ENCODE results near the gene CCDC184.
A peak's percentile ranks its signal among the peaks of the same experiment; 100 is the strongest.
"Not testable (repeated sequence)": the region's sequence is repeated elsewhere in the genome, so short reads cannot be mapped to it uniquely, and the experiment has no call there.

Gene CCDC184

DNA sequence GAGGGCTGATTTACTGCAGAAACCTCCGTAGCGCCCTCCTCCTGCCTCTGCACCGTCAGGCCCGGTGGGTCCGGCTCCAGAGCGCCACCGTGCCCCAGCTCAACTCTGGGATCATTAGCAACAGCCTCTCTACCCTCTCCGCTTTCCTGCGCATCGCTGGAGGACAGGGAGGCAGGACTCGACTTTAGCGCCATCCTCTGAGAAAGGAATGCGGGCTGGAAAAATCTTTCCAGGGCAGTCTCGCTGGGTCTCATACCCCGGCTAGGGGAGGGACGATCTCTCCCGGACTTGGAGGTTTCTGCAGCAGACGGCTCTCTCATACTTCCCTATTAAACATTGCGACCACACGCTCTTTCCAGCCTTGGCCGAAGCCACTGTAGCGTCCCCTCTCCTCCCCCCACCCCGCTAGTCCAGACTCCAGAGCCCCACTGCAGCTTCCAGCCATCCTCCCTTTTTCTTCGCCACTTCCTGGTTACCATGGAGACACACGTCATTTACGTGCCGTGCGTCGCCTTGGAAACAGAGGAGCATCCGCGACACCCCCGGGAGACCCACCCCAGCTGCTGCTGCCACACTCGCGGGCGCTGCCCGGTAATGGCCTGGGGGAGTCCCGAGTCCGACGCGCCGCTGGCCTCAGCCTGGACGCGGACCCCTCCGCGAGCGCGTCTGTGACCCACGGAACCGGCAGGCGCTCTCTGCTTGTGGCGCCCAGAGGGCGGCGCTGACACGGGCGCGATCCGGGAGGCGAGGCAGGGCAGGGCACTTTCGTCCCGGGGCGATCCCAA, at the start of gene CCDC184:
Gene CCDC184, plus strand, starts transcription at position 554 of the 785 bp plus-strand sequence. CDS start 479 bp downstream, outside the sequence.
- DNase-seq (ENCODE audit: low read depth): peak; percentile 32

DNA sequence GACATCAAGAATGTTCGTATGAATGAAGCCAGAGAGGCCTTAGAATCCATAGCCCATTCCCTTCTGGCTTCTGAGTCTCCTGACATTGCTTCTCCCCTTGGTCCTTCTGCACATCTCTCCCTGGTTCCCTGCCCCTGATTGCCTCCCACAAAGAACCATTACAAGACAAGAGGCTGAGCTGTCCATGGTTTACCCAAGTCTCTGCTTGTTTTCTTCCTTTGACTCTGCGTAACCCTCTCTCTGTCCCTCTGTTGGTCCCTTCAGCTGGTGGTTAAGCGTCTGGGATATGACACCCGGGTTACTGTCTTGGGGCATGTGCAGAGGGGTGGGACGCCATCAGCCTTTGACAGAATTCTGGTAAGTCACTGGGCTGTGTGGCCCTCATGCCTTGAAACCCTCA, 48.4 kb upstream of the CCDC184 start:
- DNase-seq (ENCODE audit: low read depth): no peak

DNA sequence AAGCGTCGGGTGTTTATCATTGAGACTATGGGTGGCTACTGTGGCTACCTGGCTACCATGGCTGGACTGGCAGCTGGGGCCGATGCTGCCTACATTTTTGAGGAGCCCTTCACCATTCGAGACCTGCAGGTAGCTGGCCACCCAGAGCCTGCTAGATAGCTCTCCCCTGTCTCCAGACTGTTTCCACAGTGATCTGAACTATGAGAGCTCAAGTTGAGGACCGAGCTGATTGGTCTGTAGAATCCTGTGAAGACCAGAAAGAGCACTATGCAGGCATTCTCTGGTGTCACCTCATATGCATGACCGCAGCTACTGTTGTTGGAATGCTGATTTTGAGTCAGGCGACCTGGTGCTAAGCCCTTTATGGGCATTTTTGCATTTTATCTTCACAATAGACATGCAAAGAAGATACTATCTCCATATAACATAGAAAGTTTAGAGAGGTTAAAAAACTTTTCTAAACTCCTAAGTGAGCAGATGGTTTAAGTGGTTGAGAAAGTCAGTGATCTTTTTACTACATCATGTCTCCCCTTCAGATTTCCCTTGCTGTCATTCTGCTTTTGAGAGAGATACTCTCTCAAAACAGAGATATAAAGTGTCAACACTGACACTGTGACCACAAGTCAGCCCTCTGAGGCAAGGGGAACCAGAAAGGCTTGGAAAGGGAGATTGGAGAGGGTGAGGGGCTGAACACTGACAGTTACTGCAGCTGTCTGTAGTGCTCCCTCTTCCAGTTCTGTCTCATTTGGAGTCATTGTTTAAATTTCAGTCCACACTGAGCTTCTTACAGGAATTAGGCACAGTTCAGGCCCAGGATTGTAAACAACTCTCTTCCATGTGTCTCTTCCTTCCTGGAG, 40.4 kb upstream of the CCDC184 start:
- DNase-seq (ENCODE audit: low read depth): no peak

DNA sequence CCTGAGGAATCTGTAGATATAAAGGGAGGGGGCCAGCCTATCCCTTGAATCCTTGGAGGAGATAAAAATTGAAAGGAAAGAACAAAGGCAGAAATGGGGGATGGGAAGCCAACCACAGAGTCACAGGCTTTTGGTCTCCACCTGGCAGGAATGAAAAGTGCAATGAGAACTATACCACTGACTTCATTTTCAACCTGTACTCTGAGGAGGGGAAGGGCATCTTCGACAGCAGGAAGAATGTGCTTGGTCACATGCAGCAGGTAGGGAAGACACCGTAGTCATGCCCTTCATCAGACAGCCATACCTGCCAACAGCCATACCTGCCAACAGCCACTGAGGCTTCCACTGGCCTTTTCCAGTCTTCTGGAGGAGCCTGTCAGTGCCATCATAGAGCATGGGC, 39.5 kb upstream of the CCDC184 start:
- no peak for DNase-seq (ENCODE audit: low read depth)

DNA sequence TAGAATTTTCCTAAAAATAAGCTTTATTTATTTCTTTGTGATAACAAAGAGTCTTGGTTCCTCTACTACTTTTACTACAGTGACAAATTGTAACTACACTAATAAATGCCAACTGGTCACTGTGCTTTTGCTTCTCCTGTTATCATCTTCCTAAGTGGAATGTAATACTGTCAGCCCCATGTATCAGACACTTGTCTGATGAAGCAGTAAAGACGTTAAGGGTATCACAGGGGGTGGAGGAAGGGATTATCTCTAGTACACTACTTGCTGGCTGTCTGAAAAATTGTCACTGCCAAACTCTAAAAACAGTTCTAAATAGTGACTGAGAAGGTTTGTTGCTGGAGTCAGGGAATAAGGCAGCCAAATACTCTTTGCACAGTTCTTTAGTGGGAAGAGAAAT, 37.5 kb upstream of the CCDC184 start:
- no peak for DNase-seq (ENCODE audit: low read depth)

DNA sequence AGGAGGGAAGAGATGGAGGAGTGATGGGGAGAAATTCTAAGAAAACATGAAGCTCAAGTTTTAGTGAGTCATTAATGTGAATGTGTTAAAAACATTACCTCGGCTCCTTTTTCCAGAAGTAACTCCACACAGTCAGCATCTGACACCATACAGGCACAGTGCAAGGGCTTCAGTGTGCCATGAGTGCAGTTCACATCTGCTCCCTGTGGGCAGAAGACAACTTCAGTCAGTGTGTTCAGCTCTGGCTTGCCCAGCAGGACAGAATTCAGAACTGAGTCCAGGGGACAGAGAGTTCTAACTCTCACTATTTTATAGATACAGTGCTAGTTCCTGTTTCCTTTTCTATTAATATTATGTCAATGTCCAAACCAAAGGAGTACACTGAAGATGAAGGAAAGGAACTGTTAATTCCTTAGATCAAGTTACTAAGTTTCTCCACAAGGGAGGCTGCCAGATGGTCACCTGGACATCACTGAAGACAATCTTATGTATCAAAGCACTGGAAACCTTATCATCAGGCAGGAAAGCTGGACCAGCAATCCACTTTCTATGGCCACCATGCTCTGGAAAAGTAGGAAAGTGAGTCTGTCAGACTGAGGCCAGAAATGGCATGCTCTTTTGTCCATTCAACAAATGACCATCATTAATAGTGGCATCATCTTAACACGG, 32.2 kb upstream of the CCDC184 start:
- no peak for DNase-seq (ENCODE audit: low read depth)

DNA sequence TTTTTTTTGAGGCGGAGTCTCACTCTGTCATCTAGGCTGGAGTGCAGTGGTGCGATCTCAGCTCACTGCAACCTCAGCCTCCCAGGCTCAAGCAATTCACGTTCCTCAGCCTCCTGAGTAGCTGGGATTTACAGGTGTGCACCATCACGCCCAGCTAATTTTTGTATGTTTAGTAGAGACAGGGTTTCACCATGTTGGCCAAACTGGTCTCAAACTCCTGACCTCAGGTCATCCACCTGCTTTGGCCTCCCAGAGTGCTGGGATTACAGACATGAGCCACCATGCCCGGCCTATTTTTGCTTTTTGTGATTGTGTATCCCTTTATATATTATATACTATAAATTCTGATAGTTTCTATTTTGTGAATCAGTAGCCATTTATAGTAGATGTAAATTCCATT, 27.7 kb upstream of the CCDC184 start:
- not testable (repeated sequence) for DNase-seq (ENCODE audit: low read depth)

DNA sequence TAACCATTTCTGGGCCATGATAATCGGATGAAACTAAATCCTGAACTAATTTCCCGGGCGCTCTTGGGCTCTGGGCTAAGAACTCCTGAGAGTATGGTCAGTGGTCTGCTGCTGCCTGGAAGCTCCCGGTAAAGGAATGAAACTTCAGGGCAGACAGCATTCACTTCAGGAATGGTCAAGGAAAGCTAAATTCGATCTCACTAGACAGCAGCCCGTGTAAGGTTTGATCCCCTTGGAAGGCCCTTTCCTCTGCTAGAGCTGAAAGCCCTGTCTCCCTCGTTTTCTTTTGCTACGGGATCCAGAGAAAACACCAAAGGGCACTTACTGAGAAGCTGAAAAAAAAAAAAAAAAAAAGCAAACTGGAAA, 26.8 kb upstream of the CCDC184 start:
- DNase-seq (ENCODE audit: low read depth): no peak

DNA sequence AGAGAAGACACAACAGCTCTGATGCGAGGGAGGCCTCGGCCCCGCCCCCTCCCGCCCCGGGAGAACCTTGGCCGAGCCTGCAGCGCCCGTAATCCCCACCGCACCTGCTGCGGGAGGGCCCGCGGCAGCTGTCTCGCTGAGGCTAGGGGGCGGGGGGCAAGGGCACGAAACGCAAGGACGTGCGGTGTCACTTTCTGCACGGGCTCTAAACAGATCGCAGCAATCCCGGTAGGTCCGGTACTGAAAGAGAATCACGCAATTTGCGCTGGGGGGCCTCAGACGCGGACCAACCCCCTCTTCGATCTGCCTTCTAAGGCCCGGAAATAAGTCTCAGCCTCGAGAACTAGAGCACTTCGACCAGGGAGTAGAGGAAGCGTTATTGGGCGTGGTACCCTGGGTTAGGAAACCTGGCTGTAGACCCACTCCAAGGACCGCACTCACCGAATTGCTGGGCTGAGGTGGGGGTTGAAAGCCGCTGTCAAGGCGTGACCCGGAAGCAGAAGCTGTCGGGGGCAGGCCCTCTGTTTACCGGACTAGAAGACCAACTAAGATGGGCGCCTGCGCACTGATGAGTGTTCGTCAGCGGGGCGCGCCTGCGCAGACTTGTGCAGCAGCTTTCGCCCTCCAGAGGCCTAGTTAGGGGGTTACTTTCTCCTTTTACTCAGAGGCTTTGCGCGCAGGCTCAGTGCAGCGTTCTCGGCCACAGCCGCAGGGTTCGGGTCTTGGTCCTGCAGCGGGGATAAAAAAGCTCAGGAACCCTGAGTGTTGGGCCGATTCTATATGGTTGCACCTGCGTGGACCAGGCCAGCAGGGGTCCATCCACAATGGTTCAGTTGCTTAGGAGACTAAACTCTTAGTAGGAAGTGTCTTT, 26.2 kb upstream of the CCDC184 start, which contains the start of gene ASB8:
Gene ASB8, minus strand, starts transcription at position 498 of the 871 bp plus-strand sequence. CDS start 4,019 bp downstream, outside the sequence.
- peak; percentile 99 for DNase-seq (ENCODE audit: low read depth)

DNA sequence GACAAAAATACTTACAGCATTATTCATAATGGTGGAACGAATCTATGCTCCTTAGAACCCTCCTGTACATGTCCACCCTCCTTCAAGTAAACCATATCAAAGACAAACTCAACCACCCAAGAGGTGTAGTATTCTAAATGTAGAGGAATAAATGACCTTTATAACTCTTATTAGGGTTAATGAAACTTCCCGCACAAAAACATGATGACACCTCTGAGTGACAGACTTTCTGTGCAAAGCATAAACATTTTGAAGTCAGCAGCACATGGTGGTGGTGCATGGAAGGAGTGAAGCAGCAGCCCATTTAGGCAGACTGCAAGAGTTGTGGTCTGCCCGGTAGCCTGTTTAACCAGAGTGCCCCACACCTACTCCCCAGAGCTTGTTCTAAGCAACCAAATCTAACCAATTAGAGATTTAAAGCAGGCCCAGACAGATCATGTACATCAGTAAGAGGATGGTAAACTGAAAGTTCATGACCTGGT, 25.5 kb upstream of the CCDC184 start:
- no peak for DNase-seq (ENCODE audit: low read depth)

DNA sequence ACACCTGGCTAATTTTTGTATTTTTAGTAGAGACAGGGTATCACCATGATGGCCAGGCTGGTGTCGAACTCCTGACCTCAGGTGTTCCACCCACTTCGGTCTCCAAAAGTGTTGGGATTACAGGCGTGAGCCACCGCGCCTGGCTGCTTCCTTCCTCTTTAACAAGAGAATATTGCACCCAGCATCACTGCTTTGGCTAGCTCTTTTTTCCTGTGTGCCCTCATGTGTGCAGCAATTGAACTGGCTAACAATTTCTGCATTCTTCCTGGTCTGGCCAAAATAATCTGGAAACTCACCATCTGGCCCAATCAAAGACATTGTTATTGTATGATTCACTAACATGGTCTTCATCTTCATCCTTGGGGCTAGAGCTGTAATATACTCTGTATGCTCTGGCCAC, 23.4 kb upstream of the CCDC184 start:
- DNase-seq (ENCODE audit: low read depth): no peak

DNA sequence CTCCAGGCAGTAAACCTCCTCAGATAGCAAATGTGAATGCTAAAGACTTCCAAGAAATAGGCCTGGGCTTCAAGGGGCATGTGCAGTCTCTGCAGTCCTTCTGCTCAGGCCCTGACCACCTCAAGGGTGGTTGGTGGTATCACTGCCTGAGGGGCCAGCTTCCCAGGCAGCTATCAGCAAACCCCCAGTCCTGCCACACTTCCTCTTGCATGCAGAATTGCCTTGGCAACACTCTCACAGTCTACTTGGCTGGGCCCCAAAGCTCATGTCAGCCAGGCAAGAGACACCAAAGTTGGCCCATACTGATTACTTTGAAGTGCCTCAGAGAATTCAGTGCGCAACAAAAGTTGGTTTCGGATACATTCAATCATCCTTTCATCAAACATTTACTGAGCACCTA, 22.6 kb upstream of the CCDC184 start:
- DNase-seq (ENCODE audit: low read depth): no peak

DNA sequence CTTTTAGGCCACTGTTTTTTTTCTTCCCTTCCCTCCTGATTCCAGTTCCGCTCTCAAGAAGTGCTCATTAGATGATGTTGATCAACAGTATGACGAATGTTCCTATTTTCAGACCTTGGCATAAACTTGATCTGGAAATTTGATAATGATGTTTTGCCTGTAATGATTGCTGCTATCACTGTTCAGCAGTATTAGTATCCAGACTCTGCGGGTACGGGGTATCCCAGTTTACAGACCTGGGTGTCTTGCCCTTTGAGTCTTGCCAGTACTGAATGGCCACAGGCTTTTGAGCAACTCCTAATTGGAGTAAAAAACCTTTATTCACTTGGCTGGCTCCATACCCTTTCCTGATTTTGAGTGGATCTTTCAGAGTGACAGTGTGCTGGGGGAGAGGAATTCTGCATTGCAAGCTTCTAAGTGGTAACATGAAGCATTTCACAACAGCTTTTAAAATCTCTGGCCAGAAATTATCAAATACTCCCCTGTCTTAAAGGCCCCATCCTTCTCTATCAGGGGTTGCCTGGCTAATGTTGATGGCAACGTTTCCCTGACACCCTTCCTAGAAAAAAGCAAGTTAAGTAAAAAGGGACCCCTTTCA, 20.2 kb upstream of the CCDC184 start:
- no peak for DNase-seq (ENCODE audit: low read depth)

DNA sequence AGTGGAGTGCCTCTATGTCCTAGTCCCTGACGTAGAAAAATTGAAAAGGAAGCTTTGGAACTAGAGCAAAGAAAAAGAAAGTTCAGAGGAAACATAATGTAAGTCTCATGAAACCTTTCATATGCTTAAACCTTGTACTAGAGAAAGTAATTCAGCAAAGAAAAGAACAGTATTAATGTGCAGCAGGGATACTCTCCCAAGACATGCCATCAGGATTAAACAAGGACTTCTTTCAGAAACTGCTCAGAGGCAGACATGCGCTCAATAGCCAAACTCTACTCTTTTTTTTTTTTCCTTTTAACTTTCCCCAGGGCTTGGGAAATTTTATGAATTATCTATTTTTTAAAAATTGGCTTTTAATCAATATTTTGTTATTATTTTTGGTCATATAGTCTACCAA, 19.0 kb upstream of the CCDC184 start:
- DNase-seq (ENCODE audit: low read depth): no peak

DNA sequence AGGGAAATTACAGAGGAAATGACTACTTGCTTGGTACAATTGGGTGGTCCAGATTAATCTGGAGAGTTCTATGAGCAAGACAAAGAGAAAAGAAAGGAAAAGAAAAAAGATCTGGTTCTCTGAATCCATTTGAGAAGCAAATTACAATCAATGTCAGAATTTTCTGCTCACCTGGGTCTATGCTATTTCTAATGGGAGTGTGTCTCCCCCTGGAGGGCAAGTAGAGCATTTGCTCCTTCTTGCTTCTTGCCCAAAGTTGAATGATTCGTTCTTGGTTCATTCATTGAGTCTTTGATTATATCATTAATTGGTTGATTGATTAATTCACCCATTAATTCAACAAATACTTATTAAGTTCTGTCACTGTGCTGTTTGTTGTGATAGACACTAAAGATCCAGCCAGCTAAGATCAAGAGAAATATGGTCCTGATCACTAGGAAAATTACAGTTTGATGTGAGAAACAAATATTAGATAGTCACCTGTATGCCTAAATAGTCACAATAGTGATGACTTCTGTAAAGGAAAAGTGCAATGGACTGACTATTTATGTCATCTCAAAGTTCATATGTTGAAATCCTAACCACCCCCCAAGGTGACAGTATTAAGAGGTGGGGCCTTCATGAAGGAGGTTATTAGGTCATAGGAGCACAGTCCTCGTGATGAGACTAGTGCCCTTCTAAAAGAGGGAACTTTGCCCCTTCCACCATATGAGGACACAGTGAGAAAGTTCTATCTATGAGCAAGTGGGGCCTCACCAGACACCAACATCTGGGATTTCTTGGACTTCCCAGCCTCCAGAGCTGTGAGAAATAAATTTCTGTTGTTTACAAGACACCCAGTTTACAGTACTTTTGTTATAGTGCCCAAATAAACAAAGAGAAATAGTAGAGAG, 18.1 kb upstream of the CCDC184 start:
- DNase-seq (ENCODE audit: low read depth): no peak

DNA sequence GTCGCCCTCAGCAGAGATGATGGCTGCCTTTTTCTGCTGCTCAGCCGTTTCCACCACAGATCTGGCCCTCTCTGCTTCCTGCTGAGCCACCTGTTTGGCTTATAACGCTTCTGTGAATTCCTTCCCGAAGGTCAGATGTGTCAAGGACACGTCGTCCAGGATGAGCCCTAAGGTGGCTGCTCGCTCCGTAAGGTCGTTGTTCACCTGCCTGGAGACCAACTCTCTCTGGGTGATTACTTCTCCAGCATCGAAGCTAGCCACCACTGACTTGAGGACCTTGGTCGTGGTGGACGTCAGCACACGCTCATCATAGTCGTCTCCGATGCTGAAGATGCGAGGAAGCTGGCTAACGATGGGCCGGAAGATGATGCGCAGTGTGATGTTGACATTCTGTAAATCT, 14.4 kb upstream of the CCDC184 start:
- no peak for DNase-seq (ENCODE audit: low read depth)

DNA sequence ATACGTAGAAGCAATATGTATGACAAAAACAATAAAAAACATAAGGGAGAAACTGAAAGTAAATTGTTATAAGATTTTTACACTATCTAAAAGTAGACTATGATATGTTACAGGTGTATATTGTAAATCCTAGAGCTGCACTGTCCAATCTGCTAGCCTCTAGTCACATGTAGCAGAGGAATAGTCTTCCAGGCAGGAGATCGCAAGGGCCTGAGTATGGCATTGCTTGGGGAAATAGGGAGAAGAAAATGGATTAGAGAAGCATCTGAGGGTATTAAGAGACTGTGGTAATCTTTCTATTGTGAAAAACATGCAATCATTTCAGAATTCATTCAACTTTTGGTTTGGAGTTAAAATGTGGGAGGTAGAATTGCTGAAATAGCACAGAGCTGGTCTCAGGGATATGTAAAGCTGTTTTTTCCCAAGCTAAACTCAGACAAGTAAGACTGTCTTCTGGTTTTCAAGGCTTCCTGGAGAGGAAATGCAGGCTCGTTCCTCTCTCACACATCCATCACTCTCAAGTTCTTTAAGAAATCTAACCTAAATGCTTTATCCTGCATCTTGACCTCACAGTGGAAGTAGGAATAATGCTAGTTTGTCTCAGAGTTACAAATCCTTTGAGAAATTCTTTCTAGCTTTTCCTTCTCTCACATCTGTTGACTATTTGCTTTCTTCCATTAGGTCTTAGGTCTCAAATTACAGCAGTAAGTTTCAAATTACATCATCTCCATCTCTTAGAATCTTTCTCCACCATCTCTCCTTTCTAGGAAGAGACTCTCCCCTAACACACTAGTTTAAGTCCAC, 7.6 kb upstream of the CCDC184 start:
- no peak for DNase-seq (ENCODE audit: low read depth)

DNA sequence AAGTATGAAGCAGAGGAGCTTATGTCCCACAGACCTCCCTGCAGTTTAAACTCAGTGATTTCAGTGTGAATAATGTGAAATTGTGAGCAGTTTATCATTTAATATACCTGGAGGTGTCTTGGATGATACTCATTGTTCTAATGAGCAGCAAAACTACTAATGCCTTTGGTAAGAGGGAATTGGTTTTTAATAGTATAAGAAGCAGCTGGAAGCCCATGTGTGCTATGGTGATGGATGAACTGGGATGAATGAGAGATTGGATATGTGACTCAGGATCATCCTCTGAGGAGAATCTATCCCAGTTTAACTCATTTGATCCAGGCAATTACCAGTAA, 7.1 kb upstream of the CCDC184 start:
- no peak for DNase-seq (ENCODE audit: low read depth)

DNA sequence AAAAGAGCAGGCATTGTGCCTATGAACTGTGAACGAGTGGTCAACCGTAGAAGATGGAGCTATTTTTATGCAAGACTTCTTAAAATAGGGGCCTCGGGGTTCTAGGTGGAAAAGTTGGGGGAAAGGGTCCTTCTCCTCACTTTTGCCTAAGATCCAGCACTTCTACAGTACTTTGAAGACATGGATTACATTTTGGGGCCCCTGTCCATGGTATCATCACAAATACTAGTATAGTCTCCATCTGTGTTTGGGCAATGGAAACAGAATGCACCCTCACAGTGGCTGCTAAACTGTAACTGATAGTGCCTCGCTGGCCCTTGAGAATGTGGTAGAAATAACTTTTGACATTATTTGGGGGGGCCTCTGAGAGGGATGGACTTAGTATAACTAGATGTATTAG, 5.5 kb upstream of the CCDC184 start:
- DNase-seq (ENCODE audit: low read depth): no peak

All from stimulated activated CD8-positive, alpha-beta memory T cell treated with anti-CD3 and anti-CD28 coated beads, Interleukin-7, amount 100 ng/mL, for 24 hours (primary cell).